H9 (cell line): Measurements from ENCODE around the gene PDCD7. TPM values are rescaled to one million over a fixed set of nuclear protein-coding genes. Genes with fewer than 3 reads are reported as not detected.

Experiments used
- DNase-seq: peaks from one replicate; pipeline ENCODE4 v3.0.0-alpha.2; 2017
- H2AFZ ChIP-seq: one replicate; pipeline ENCODE4 v1.6.1; 2013; ENCODE audit warnings: mild to moderate bottlenecking, low read length, control low read depth, moderate library complexity
- H2AK5ac ChIP-seq: 2 replicates; pipeline ENCODE4 v1.6.1; 2013; ENCODE audit warnings: low read length, control low read depth, mixed read lengths; ENCODE audit not compliant: insufficient read length
- H2BK120ac ChIP-seq: one replicate; pipeline ENCODE4 v1.6.1; 2013; ENCODE audit warnings: low read depth, mild to moderate bottlenecking, low read length, control low read depth, inconsistent platforms; ENCODE audit not compliant: poor library complexity, severe bottlenecking
- H2BK12ac ChIP-seq: 2 replicates; pipeline ENCODE4 v1.6.1; 2013; ENCODE audit warnings: low read length, control low read depth, mixed read lengths, low read depth; ENCODE audit not compliant: insufficient read length
- H2BK15ac ChIP-seq: 2 replicates; pipeline ENCODE4 v1.6.1; 2013; ENCODE audit warnings: low read depth, low read length, control low read depth
- H2BK20ac ChIP-seq: one replicate; pipeline ENCODE4 v1.6.1; 2013; ENCODE audit warnings: low read depth, mild to moderate bottlenecking, low read length, control low read depth, inconsistent platforms; ENCODE audit not compliant: poor library complexity, severe bottlenecking
- H2BK5ac ChIP-seq: 2 replicates; pipeline ENCODE4 v1.6.1; 2013; ENCODE audit warnings: low read length, control low read depth, mixed read lengths; ENCODE audit not compliant: insufficient read length
- H3K14ac ChIP-seq: 2 replicates; pipeline ENCODE4 v1.6.1; 2013; ENCODE audit warnings: low read length, control low read depth; ENCODE audit not compliant: insufficient read depth
- H3K18ac ChIP-seq: 2 replicates; pipeline ENCODE4 v1.6.1; 2013; ENCODE audit warnings: low read depth, mild to moderate bottlenecking, mixed read lengths, low read length, control low read depth; ENCODE audit not compliant: insufficient read length
- H3K23ac ChIP-seq: 2 replicates; pipeline ENCODE4 v1.6.1; 2013; ENCODE audit warnings: low read length, control low read depth, mixed read lengths, low read depth; ENCODE audit not compliant: insufficient read length
- H3K23me2 ChIP-seq: 2 replicates; pipeline ENCODE4 v1.6.1; 2013; ENCODE audit warnings: low read depth, mild to moderate bottlenecking, mixed read lengths, low read length, control low read depth; ENCODE audit not compliant: insufficient read length, poor library complexity, severe bottlenecking
- H3K27ac ChIP-seq: 2 replicates; pipeline ENCODE4 v1.5.1; 2013; ENCODE audit warnings: low read length, control low read depth, mixed read lengths, low read depth; ENCODE audit not compliant: insufficient read length
- H3K27me3 ChIP-seq: 2 replicates; pipeline ENCODE4 v1.6.1; 2013; ENCODE audit warnings: low read length, control low read depth, inconsistent platforms; ENCODE audit not compliant: insufficient read depth
- H3K4ac ChIP-seq: 2 replicates; pipeline ENCODE4 v1.6.1; 2013; ENCODE audit warnings: low read depth, mild to moderate bottlenecking, control low read depth, inconsistent platforms, low read length, moderate library complexity
- H3K4me1 ChIP-seq: 2 replicates; pipeline ENCODE4 v1.6.1; 2013; ENCODE audit warnings: low read length, control low read depth, inconsistent platforms; ENCODE audit not compliant: insufficient read depth
- H3K4me2 ChIP-seq: 2 replicates; pipeline ENCODE4 v1.6.1; 2013; ENCODE audit warnings: low read length, control low read depth, mixed read lengths; ENCODE audit not compliant: insufficient read length, insufficient read depth
- H3K56ac ChIP-seq: 2 replicates; pipeline ENCODE4 v1.6.1; 2013; ENCODE audit warnings: low read depth, mild to moderate bottlenecking, mixed read lengths, low read length, control low read depth; ENCODE audit not compliant: insufficient read length
- H3K79me1 ChIP-seq: 2 replicates; pipeline ENCODE4 v1.6.1; 2013; ENCODE audit warnings: low read depth, mild to moderate bottlenecking, moderate library complexity, low read length, control low read depth, inconsistent platforms; ENCODE audit not compliant: insufficient read depth, poor library complexity, severe bottlenecking
- H3K79me2 ChIP-seq: 2 replicates; pipeline ENCODE4 v1.6.1; 2013; ENCODE audit warnings: low read length, control low read depth, inconsistent platforms; ENCODE audit not compliant: insufficient read depth
- H3K9ac ChIP-seq: 2 replicates; pipeline ENCODE4 v1.6.1; 2013; ENCODE audit warnings: low read length, control low read depth, mixed read lengths; ENCODE audit not compliant: insufficient read length; ENCODE audit errors: extremely low read depth
- H3K9me3 ChIP-seq: one replicate; pipeline ENCODE4 v1.6.1; 2013; ENCODE audit warnings: low read depth, low read length, inconsistent platforms; ENCODE audit not compliant: control insufficient read depth
- H3T11ph ChIP-seq: one replicate; pipeline ENCODE4 v1.6.1; 2013; ENCODE audit warnings: mild to moderate bottlenecking, low read length, control low read depth, inconsistent platforms
- H4K20me1 ChIP-seq: one replicate; pipeline ENCODE4 v1.6.1; 2013; ENCODE audit not compliant: control insufficient read depth, insufficient read length, insufficient read depth
- H4K5ac ChIP-seq: 2 replicates; pipeline ENCODE4 v1.6.1; 2013; ENCODE audit warnings: low read depth, mild to moderate bottlenecking, mixed read lengths, low read length, control low read depth; ENCODE audit not compliant: insufficient read length
- H4K8ac ChIP-seq: replicated peaks from 2 replicates; pipeline ENCODE4 v1.6.1; 2013; ENCODE audit warnings: low read length, control low read depth, mixed read lengths, low read depth; ENCODE audit not compliant: insufficient read length
- H4K91ac ChIP-seq: 2 replicates; pipeline ENCODE4 v1.6.1; 2013; ENCODE audit warnings: low read depth, mild to moderate bottlenecking, moderate library complexity, mixed read lengths, low read length, control low read depth; ENCODE audit not compliant: insufficient read length
- H3K27ac Mint-ChIP-seq, 3 experiments: 2 replicates in 2 of 3; 3 replicates in 1 of 3; pipeline ENCODE4 v1.8.0; 2020 to 2021; ENCODE audit warnings: mixed read lengths in 3 of 3, mild to moderate bottlenecking in 1 of 3, moderate library complexity in 1 of 3
- H3K27me3 Mint-ChIP-seq: 2 replicates; pipeline ENCODE4 v1.8.0; 2021; ENCODE audit warnings: low read depth, mild to moderate bottlenecking, moderate library complexity, mixed read lengths
- H3K36me3 Mint-ChIP-seq, 3 experiments: 2 replicates in 2 of 3; 3 replicates in 1 of 3; pipeline ENCODE4 v1.8.0; 2020 to 2021; ENCODE audit warnings: low read depth in 3 of 3, mixed read lengths in 3 of 3; ENCODE audit not compliant: insufficient read depth in 1 of 3
- H3K4me1 Mint-ChIP-seq, 2 experiments: 2 replicates each; pipeline ENCODE4 v1.8.0; 2020; ENCODE audit warnings: mixed read lengths in 2 of 2
- H3K4me3 Mint-ChIP-seq, 2 experiments: 2 replicates in 1 of 2; 3 replicates in 1 of 2; pipeline ENCODE4 v1.8.0; 2020 to 2021; ENCODE audit warnings: mild to moderate bottlenecking in 2 of 2, mixed read lengths in 2 of 2, moderate library complexity in 1 of 2
- H3K9me3 Mint-ChIP-seq, 2 experiments: 2 replicates in 1 of 2; 3 replicates in 1 of 2; pipeline ENCODE4 v1.8.0; 2020; ENCODE audit warnings: mild to moderate bottlenecking in 2 of 2, mixed read lengths in 2 of 2, moderate library complexity in 1 of 2
- CTCF ChIP-seq: fragments of 200-600 bp; sonication (generic); conservative IDR thresholded peaks from 3 replicates; pipeline ENCODE4 v1.8.0; 2021; ENCODE audit warnings: antibody characterized with exemption, mild to moderate bottlenecking
- WGBS: extraction: QIAGEN DNeasy Blood & Tissue Kit; methylation state at CpG from one replicate; pipeline ENCODE4 v1.1.7; 2013; ENCODE audit warnings: missing lambda C conversion rate, low lambda C conversion rate, mixed read lengths; ENCODE audit not compliant: insufficient read length; ENCODE audit errors: extremely low coverage; 5-methylcytosine and 5-hydroxymethylcytosine counted together
- long read RNA-seq: library from polyadenylated mRNA; unstranded; transcript quantifications from one replicate; pipeline ENCODE4 v2.0.0, GENCODE V29; 2020
- total RNA-seq: library from RNA; stranded (reverse); gene quantifications from 2 replicates; pipeline ENCODE4 v1.2.1, GENCODE V29; 2021

The PDCD7 gene
- 35.2 and 38.1 TPM in 2 replicates for total RNA-seq
- long read RNA-seq, partial matches to known transcripts: 0 of 2 reads
- long read RNA-seq, other reads (novel, unspliced or antisense): 2 of 2 reads

GRCh38 chr15:65133548-65134200 lies at the start of gene PDCD7:
PDCD7 (minus strand) TSS chr15:65133808; CDS start chr15:65133781, 27 bp downstream.
- Histone ChIP-seq H3K79me1 (no peaks in the 10 kb centered on the region), H2BK20ac (no peak within 1 kb of the TSS), H3K18ac (no peak within 1 kb of the TSS), H2BK5ac (no peak within 1 kb of the TSS), H3K4me1 (no peaks in the 10 kb centered on the region; the same call in 1 of the 2 replicates), H4K20me1 (no peaks in the 10 kb centered on the region), H3K4ac (no peak within 1 kb of the TSS), H3K9ac (peak within 1 kb of the TSS; percentile 85), H4K5ac (peak within 1 kb of the TSS; percentile 6), H2BK15ac (no peak within 1 kb of the TSS), H3K79me2 (no peaks in the 10 kb centered on the region), H3K14ac (no peak within 1 kb of the TSS; the same call in 1 of the 2 replicates), H2BK120ac (no peak within 1 kb of the TSS), H2BK12ac (no peak within 1 kb of the TSS), H3K27ac (no peak within 1 kb of the TSS), H3T11ph (no peak within 1 kb of the TSS), H3K27me3 (no peaks in the 10 kb centered on the region), H3K23me2 (no peaks in the 10 kb centered on the region), H2AFZ (peak within 1 kb of the TSS; percentile 76), H4K8ac (no peak within 1 kb of the TSS), H4K91ac (no peak within 1 kb of the TSS), H3K23ac (no peak within 1 kb of the TSS), H3K9me3 (peaks cover 9% of the 10 kb centered on the region), H3K56ac (no peak within 1 kb of the TSS), H3K4me2 (peak within 1 kb of the TSS; percentile 92), H2AK5ac (no peak within 1 kb of the TSS)
- H3K4me3 Mint-ChIP-seq: peak within 1 kb of the TSS; percentile 88 to 94
- peak; percentile 87 for DNase-seq
- H3K27me3 Mint-ChIP-seq: peaks cover 4% of the 10 kb centered on the region
- no CpG with 5 or more reads among the region's 45 CpGs for WGBS
- H3K4me1 Mint-ChIP-seq: peaks cover 10 to 23% of the 10 kb centered on the region in 2 experiments
- no peak for TF ChIP-seq CTCF
- H3K9me3 Mint-ChIP-seq: peaks cover 32 to 35% of the 10 kb centered on the region in 2 experiments
- H3K27ac Mint-ChIP-seq: peak within 1 kb of the TSS; percentile 96 to 98 (median 97)
- peaks cover 13 to 37% (median 37%) of the 10 kb centered on the region in 3 experiments for H3K36me3 Mint-ChIP-seq
